Stimulated activated CD4-positive, alpha-beta T cell treated with anti-CD3 and anti-CD28 coated beads, Interleukin-1b, Interleukin-23, amount 100 ng/mL, for 24 hours (primary cell): Measurements from ENCODE around the gene UPB1.

ENCODE experiments used
- DNase-seq, 4 experiments: peaks; one replicate each; pipeline ENCODE4 v3.0.0-alpha.2; 2020; ENCODE audit warnings: low read depth in 4 of 4, low spot score in 1 of 4

The UPB1 gene

GRCh38 chr22:24503843-24504338 lies 8.8 kb downstream of the UPB1 start:
- DNase-seq = no peak

- no peak for DNase-seq
Measured at GRCh38 chr22:24504540-24504939, 9.4 kb downstream of the UPB1 start.

DNA sequence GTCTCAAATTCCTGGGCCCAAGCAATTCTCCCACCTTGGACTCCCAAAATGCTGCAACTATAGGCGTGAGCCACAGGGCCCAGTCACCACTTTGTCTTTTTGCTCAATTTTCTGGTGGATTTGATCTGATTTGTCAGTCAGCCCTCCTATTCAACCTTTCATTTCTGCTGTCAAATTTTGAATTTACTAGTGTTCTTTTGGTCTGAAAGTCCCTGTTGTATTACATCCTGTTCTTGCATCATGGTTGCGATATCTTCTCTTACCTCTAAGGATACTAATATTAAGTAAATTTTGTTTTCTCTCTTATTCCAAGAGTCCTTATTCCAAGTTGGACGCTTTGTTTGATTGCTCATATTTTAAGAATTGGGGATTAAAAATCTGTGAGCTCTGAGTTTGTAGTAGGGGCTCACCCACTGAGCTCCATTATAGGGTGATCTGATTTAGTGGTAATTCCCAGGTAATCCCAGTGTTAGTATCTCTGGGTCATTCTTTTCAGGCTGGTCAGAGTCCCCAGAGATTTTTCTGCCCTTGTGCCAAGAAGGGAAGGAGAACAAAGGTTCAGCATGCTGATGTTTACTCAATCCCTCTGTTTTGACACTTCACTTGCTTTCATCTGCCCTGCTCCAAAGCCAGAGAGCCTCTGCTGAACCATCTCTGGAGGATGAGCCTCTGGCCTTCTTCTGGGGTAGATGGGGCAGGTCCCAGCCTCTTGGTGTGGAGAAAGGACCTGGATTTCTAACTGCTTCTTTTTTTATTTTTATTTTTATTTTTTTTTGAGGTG lies 10.0 kb downstream of the UPB1 start:
- no peak for DNase-seq

DNA sequence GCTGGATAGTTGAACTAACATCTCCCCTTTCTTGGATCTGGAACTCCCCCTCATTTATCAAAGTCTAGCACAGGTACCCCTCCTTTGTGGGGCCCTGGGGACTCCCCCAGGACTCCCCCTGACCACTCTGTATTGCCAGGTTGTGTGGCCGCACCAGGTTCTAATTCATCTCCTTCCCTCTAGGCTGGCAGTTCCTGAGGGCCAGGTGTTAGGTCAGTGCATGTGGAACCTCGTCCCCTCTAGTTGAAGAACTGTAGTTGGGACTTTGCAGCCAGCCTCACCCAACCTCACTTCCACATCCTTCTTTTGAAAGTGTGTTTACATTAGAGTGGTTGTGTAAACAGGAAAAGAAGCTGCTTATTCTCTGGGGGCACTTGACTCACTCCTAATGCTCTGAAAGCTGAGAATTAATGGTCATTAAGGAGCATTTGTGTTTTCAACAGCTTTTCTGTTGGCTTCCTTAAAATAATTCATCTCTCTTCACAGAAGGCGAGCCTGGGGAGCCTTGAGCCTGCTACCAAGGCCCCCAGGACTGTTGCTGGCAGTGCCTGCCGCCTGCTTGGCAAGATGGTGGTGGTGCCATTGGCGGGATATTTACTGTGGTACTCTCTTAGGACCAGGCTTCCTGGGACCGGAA lies 11.8 kb downstream of the UPB1 start:
- DNase-seq = no peak

- no peak for DNase-seq
Measured at GRCh38 chr22:24507716-24508115, 12.6 kb downstream of the UPB1 start.

GRCh38 chr22:24510637-24511625 lies 15.8 kb downstream of the UPB1 start:
- no peak for DNase-seq

DNA sequence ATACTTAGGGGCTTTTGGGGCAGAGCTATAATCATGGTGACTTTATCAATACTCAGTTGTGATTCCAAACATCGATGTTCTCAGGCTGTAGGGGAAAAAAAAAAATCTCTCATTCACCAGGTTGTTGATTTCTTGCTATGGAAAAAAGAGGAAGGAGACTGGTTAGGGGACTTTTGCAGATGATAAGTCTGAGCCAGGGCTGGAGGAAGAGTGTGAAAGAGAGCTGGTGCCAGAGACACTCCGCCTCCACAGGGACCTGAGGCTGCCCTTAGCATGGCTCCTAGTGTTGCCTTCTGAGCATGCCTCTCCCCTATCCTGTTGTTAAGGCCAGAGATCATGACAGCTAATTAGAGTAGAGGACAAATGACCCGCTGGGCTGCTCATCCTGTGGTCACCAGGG lies 16.9 kb downstream of the UPB1 start:
- DNase-seq = no peak

- DNase-seq = no peak
Measured at GRCh38 chr22:24513378-24514240, 18.5 kb downstream of the UPB1 start.

- no peak for DNase-seq
Measured at GRCh38 chr22:24514241-24515026, 19.3 kb downstream of the UPB1 start.

GRCh38 chr22:24515027-24515338 lies 19.9 kb downstream of the UPB1 start:
- DNase-seq = no peak

DNA sequence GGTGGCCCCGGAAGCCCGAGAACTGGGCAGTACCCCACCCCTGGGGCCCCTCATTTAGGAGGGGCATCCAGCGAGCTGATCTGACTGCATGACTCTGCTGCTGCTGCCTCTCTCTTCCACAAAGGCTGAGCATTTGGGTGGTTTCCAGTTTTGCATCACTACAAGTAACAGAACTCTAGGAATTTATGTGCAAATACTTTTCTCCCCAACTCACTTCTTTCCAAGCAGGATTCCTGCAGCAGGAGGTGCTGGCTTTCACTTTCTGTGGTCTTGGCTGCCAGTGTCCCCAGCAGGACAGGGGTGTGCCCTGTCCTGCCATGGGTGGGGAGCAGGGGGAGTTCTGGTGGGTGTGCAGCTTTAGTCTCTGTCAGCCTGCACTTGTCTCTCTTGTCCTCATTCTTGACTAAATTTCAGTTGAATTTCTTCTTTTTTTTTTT lies 21.2 kb downstream of the UPB1 start:
- DNase-seq = no peak

DNA sequence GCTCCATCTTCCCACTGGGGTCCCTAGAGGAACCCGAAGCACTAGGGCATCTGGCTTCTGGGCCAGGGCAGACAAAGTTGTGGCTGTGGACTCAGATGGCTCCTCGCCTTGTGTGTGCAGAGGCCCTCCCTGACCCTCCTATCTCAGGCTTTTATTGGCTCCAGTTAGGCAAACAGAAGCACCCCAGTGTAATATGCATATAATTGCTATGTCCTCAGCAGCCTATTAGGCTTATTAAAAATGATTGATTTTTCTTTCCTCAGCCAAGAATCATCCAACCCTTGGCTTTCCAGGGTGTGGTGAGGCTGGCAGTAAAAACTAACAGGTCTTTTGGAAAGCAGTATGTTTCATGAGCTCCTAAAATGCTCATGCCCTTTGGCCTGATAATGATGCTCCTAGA lies 22.3 kb downstream of the UPB1 start:
- DNase-seq = no peak

DNA sequence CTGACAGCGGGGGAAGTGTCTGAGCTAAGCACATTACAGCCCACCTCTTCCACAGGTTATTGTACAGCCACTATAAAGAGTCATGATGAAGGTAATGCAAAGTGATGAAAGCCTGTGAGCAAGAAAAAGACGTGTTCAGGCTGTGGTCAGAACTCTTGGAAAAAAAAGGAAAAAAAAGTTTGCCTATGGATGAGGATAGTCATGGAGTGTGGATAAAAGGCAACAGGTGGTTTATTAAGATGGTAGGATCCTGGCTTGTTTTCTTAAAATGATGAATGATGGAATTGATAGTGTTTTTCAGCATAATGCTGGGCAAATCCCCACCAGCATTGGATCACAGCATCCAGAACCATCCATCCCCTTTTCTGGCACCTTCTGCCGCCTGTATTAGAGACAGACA lies 23.1 kb downstream of the UPB1 start:
- DNase-seq = no peak

GRCh38 chr22:24518771-24519485 lies 23.8 kb downstream of the UPB1 start:
- DNase-seq = no peak

DNA sequence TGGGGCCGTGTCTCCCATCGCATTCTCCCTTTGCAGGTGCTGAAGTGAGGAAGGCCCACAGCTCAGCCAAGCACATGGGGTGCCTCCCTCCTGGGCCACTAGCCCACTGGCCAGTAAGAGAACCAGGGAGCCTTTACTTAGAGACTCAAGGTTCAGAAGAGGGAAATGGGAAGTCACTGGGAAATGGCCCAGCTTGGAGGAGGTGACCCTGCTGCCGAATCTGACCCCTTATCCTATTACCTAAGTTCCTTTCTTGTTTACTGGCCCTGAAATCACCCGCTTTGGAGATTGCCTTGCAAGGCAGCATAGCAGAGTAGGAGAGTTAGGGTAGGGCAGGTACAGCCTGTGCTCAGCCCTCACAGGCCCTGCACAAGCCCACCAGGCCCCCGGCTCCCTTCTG lies 24.4 kb downstream of the UPB1 start:
- DNase-seq = no peak

GRCh38 chr22:24521791-24522245 lies 26.7 kb downstream of the UPB1 start:
- DNase-seq = peak in 2 of 4 experiments; percentile 11 to 28

DNA sequence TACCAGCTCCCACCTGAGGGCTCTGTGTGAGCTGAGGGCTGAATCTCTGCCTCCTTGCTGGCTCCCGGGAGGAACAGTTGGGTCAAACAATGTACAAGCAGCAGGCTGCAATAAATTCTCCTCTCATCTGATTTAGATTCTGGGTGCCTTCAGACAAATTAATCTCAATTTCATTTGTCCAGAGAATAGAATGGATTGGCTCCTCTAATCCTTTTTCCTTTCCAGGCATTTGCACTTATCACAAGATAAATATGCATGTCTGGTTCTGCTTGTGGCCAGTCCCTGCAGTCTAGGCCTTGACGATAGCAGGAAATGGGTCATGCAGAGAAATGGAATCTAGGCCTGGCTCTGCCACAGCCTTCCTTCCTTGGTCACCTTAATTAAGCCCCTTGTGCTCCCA lies 28.7 kb downstream of the UPB1 start:
- DNase-seq = no peak

- DNase-seq = peak; percentile 38 to 72 (median 50)
Measured at GRCh38 chr22:24525416-24526037, 30.4 kb downstream of the UPB1 start.

DNA sequence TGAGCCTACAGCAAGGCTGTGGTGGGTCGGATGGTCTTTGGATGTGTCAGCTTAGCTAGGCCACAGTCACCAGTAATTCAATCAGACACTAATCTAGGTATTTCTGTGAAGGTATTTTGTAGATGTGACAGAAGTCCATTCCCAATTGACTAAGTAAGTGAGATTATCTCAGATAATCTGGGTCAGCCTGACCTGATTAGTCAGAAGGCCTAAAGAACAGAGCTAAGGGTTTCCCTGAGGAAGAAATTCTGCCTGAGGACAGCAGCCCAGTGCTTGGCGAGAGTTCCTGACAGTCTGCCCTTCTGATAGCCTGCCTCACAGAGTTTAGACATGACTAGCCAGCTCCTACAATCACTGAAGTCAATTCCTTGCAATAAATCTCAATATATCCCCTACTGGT lies 31.1 kb downstream of the UPB1 start:
- DNase-seq = no peak
